Activated naive CD4-positive, alpha-beta T cell treated with anti-CD3 and anti-CD28 coated beads for 36 hours (primary cell): ENCODE measurements around the gene ENKD1. TPM values are rescaled to one million over a fixed set of nuclear protein-coding genes. Genes with fewer than 3 reads are reported as not detected.

Experiments
- CTCF ChIA-PET: fragments of 350-600 bp; sonication (Branson Sonifier 250); formaldehyde crosslinking; loops from one replicate; lab custom pipeline; 2021; ENCODE audit warnings: antibody characterized with exemption; lab: Charles Lee
- DNase-seq: peaks from one replicate; pipeline ENCODE4 v3.0.0-alpha.2; 2020
- H3K27ac Mint-ChIP-seq: one replicate; pipeline ENCODE4 v1.8.0; 2021; ENCODE audit warnings: mild to moderate bottlenecking, mixed read lengths
- H3K27me3 Mint-ChIP-seq: one replicate; pipeline ENCODE4 v1.8.0; 2021; ENCODE audit warnings: low read depth, mixed read lengths
- H3K36me3 Mint-ChIP-seq: one replicate; pipeline ENCODE4 v1.8.0; 2021; ENCODE audit warnings: low read depth, mixed read lengths
- H3K4me1 Mint-ChIP-seq: one replicate; pipeline ENCODE4 v1.8.0; 2021; ENCODE audit warnings: low read depth, mixed read lengths
- H3K4me3 Mint-ChIP-seq: one replicate; pipeline ENCODE4 v1.8.0; 2021; ENCODE audit warnings: mild to moderate bottlenecking, moderate library complexity, mixed read lengths
- H3K9me3 Mint-ChIP-seq: one replicate; pipeline ENCODE4 v1.8.0; 2021; ENCODE audit warnings: mixed read lengths
- intact Hi-C: fragments of 100-400 bp; cut with micrococcal nuclease; formaldehyde crosslinking; loops from one replicate; pipeline ENCODE4 v1.15.1; 2023
- total RNA-seq, 2 experiments: library from RNA; stranded (reverse); gene quantifications; one replicate each; pipeline ENCODE4 v1.2.3, GENCODE V29; 2021

Gene ENKD1
- total RNA-seq, 2 experiments from 2014 or later, result 6.7 to 7.3 TPM

DNA sequence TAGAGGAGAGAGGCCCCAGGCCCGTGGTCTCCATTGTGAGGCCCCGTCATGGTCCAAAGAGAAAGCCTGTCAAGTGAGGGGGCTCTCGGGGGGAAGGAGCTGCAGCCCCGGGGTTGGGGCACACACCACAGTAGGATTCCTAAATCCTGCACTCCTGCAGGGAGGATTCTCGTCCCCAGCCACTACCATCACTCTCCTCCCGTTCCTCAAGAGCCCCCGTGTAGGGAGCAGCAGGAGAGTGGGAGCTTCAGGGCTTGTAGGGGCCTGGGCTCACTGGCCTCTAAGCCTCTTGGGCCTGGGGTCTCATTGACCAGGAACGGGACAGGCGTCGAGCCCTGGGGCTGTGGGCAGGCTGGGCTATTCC is 885 bp upstream of the ENKD1 start:
- no peak for DNase-seq
- intact Hi-C loops, result no loop called here

DNA sequence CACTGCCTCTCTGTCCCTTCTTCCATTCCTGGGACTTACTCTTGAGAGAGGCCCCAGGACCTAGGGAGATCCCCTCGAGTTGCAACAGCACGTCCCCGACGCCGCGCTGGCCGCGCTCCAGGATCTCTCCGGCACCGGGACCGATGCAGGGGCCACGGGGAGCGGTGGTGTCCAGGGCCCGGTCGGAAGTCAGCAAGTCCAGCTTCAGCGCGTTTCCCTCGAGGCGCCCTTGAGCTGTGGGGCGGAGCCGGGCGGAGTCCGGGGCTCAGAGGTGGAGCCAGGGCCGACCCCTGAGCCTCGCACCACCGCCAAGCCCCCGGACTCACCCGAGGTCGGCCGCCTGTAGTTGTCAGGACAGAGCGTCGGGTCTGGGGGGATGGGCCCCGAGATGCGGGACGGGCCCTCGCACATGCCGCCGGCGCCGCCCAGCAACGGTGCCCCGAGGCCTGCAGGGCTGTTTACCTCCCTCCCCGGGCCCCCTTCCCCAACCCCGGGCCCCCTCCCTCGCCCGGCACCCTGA is 458 bp downstream of the ENKD1 start:
- H3K27ac Mint-ChIP-seq, result no peak overlapping the region
- no peak for DNase-seq
- intact Hi-C loops, result loop anchor here (1.0 kb wide), 1 partner anchor 140 kb away; the partner anchor contains the start of genes RANBP10 and TSNAXIP1
- CTCF ChIA-PET, result interaction anchor here (0.6 to 13.5 kb wide), 8 partner anchors 10 to 297 kb away, joined by 3 to 131 read pairs (median 5); partner anchors contain the start of gene CTCF
- peaks cover 1% of the 10 kb centered on the region for H3K36me3 Mint-ChIP-seq
- peaks cover 22% of the 10 kb centered on the region for H3K4me1 Mint-ChIP-seq
- peak overlapping the region; percentile 75 for H3K4me3 Mint-ChIP-seq
- no peaks in the 10 kb centered on the region for H3K9me3 Mint-ChIP-seq
- no peaks in the 10 kb centered on the region for H3K27me3 Mint-ChIP-seq

More for the DNA sequence above, 885 bp upstream of the ENKD1 start:
- CTCF ChIA-PET, result interaction anchor here (0.6 to 13.5 kb wide), 18 partner anchors 9 to 217 kb away, joined by 3 to 131 read pairs (median 4); partner anchors contain the start of genes CARMIL2, CTCF and RANBP10
- Mint-ChIP-seq H3K27me3 (no peaks in the 10 kb centered on the region), H3K4me1 (peaks cover 17% of the 10 kb centered on the region), H3K4me3 (peak overlapping the region; percentile 90), H3K36me3 (peaks cover 1% of the 10 kb centered on the region), H3K27ac (no peak overlapping the region), H3K9me3 (no peaks in the 10 kb centered on the region)

DNA sequence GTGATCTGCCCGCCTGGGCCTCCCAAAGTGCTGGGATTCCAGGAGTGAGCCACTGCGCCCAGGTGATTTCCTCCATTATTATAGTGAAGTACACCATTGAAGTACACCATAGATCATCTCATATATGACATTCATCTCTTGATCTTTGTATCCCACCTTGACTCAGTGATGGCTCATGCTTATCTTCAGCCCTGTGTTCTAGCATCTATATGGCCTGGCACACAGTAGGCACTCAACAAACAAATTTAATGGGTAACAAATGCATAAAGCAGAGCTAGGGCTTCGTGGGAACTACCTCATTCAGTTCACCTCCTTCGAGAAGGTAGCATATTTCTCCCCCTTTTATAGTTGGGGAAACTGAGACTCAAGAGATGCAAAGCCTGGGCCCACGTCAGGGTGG is 952 bp downstream of the ENKD1 start:
- Mint-ChIP-seq H3K4me3 (peak overlapping the region; percentile 75), H3K9me3 (no peaks in the 10 kb centered on the region), H3K36me3 (peaks cover 1% of the 10 kb centered on the region), H3K27me3 (no peaks in the 10 kb centered on the region), H3K27ac (no peak overlapping the region), H3K4me1 (peaks cover 23% of the 10 kb centered on the region)
- DNase-seq, result no peak
- intact Hi-C loops, result no loop called here
- CTCF ChIA-PET, result interaction anchor here (0.6 to 13.5 kb wide), 6 partner anchors 11 to 297 kb away, joined by 3 to 131 read pairs (median 5); no protein-coding TSS in a partner anchor

DNA sequence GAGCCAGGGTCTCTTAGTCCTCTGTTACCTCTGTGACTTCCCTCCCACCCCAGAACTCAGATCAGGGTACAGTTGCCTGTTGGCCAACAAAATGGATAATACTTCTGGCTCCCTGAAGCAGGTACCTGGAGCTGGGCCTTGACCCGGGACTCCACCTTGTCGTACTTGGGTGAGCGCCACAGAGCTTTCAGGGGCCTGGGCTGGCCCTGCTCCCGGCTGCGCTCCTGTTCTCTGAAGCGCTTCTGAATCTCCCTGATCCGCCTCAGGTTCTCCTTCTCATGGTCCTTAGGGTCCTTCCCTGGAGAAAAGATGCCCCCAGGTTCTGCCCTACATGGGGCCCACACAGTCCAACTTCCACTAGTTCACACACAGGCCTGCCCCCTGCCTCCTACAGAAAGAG is 1.7 kb downstream of the ENKD1 start:
- intact Hi-C loops, result no loop called here
- peaks cover 1% of the 10 kb centered on the region for H3K36me3 Mint-ChIP-seq
- CTCF ChIA-PET, result interaction anchor here (0.8 to 13.5 kb wide), 3 partner anchors 9 to 144 kb away, joined by 3 to 131 read pairs (median 3); no protein-coding TSS in a partner anchor
- no peak for DNase-seq
- H3K4me1 Mint-ChIP-seq, result peaks cover 23% of the 10 kb centered on the region
- no peaks in the 10 kb centered on the region for H3K27me3 Mint-ChIP-seq
- H3K4me3 Mint-ChIP-seq, result no peak overlapping the region
- no peaks in the 10 kb centered on the region for H3K9me3 Mint-ChIP-seq
- no peak overlapping the region for H3K27ac Mint-ChIP-seq

DNA sequence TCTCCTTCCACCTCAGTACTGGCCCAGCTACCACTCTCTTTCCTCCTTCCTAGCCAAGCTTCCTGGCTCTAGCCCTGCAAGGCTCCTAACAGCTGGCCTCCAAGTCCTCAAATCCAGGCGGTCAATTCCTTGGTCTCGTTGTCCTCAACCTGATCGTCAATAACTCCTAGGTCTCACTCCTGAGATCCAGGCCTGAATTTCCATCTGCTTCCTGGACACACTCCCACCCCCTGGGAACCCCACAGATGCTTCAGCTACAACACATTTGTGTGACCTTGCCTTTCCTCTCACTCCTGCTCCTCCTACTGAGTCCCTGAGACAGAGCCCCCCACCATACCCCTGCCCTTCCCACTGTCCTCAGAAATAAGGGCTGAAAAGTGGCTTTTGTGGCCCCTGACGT is 2.3 kb downstream of the ENKD1 start:
- intact Hi-C loops, result no loop called here
- DNase-seq, result no peak
- H3K4me3 Mint-ChIP-seq, result no peak overlapping the region
- CTCF ChIA-PET, result interaction anchor here (0.7 to 13.5 kb wide), 5 partner anchors 10 to 271 kb away, joined by 3 to 131 read pairs (median 4); no protein-coding TSS in a partner anchor
- H3K4me1 Mint-ChIP-seq, result peaks cover 24% of the 10 kb centered on the region
- H3K27me3 Mint-ChIP-seq, result no peaks in the 10 kb centered on the region
- H3K9me3 Mint-ChIP-seq, result no peaks in the 10 kb centered on the region
- peaks cover 1% of the 10 kb centered on the region for H3K36me3 Mint-ChIP-seq
- no peak overlapping the region for H3K27ac Mint-ChIP-seq

DNA sequence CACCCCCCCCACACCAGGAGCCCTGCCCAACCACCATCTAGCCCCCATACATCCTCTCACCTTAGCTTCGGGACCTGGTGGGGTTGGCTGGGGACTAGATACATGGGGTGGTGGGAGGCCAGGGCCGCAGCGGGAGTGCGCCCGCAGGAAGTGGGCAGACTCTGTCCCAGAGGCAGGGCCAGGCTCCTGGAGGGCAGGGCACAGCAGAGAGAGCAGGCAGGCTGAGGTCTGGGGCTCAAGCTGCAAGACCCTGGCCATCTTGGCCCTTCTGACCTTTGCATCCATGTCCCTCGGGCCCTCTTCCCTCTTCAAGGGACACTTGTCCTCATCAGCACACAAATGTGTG is 2.7 kb downstream of the ENKD1 start:
- Mint-ChIP-seq H3K36me3 (peaks cover 1% of the 10 kb centered on the region), H3K27ac (no peak overlapping the region), H3K27me3 (no peaks in the 10 kb centered on the region), H3K9me3 (no peaks in the 10 kb centered on the region), H3K4me1 (peaks cover 28% of the 10 kb centered on the region), H3K4me3 (no peak overlapping the region)
- CTCF ChIA-PET, result interaction anchor here (0.7 to 13.5 kb wide), 6 partner anchors 8 to 272 kb away, joined by 3 to 131 read pairs (median 5); no protein-coding TSS in a partner anchor
- intact Hi-C loops, result no loop called here
- DNase-seq, result no peak

DNA sequence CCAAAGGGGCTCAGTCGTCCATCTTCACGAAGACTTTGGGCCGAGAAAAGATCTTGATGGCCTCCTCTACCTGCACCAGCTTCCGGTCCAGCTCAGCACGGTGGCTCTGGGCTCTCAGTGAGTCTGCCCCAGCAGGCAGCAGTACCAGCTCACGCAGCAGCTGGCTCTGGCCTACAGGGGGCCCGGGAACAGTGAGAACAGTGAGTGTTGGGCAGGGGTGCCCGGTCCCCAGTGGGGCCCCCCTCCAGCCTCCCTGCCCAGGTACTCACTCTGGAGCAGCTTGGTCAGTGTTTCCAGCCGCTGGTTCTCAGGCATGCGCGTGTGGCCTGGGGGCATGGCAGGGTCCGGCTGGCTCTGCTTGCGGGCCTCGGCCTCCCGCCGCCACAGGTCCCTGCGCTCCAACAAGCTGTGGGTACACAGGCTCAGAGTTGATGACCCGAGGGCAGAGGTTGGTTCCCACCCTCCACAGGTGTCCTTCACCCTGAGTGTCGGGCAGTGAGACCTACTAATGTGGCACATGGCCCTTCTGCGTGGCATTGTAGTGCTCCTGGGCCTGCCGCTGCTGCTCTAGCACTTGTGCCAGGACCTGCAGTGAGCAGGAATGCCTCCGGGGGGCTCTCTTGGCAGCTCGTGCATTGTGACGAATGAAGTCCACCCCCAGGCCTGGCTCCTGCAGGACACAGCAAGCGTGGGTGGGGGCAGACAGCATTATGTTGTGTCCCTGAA is 3.2 kb downstream of the ENKD1 start:
- peak; percentile 56 for DNase-seq
- intact Hi-C loops, result no loop called here
- H3K27me3 Mint-ChIP-seq, result no peaks in the 10 kb centered on the region
- no peaks in the 10 kb centered on the region for H3K9me3 Mint-ChIP-seq
- H3K4me3 Mint-ChIP-seq, result no peak overlapping the region
- H3K36me3 Mint-ChIP-seq, result peaks cover 1% of the 10 kb centered on the region
- peaks cover 31% of the 10 kb centered on the region for H3K4me1 Mint-ChIP-seq
- CTCF ChIA-PET, result interaction anchor here (0.5 to 13.5 kb wide), 9 partner anchors 9 to 272 kb away, joined by 3 to 131 read pairs (median 4); no protein-coding TSS in a partner anchor
- no peak overlapping the region for H3K27ac Mint-ChIP-seq

DNA sequence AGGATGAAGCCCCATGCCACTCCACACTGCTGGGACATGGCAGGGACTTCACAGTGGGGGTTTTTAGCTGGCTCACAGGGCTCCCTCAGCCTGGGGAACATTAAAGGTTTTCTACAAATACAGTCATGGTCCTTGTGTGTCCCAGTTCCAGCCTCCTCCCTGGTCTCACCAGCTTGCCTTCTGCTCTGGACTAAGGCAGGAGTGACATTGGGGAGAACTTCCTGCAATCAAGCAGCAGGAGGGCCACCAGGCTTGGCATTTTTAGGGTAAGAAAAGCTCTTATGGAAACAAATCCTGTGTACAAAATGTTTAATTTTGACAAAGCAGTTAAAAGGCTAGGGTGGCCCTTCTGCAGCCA is 3.9 kb downstream of the ENKD1 start:
- Mint-ChIP-seq H3K36me3 (peaks cover 5% of the 10 kb centered on the region), H3K4me3 (no peak overlapping the region), H3K27me3 (no peaks in the 10 kb centered on the region), H3K9me3 (no peaks in the 10 kb centered on the region), H3K27ac (no peak overlapping the region), H3K4me1 (peaks cover 32% of the 10 kb centered on the region)
- intact Hi-C loops, result no loop called here
- no peak for DNase-seq
- CTCF ChIA-PET, result interaction anchor here (0.5 to 13.5 kb wide), 7 partner anchors 18 to 146 kb away, joined by 3 to 131 read pairs (median 3); no protein-coding TSS in a partner anchor

DNA sequence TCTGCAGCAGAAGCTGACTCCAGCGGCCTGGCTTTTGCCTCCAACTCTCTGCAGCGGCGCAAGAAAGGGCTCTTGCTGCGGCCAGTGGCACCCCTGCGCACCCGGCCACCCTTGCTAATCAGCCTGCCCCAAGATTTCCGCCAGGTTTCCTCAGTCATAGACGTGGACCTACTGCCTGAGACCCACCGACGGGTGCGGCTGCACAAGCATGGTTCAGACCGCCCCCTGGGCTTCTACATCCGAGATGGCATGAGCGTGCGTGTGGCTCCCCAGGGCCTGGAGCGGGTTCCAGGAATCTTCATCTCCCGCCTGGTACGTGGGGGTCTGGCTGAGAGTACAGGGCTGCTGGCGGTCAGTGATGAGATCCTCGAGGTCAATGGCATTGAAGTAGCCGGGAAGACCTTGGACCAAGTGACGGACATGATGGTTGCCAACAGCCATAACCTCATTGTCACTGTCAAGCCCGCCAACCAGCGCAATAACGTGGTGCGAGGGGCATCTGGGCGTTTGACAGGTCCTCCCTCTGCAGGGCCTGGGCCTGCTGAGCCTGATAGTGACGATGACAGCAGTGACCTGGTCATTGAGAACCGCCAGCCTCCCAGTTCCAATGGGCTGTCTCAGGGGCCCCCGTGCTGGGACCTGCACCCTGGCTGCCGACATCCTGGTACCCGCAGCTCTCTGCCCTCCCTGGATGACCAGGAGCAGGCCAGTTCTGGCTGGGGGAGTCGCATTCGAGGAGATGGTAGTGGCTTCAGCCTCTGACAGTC is 4.5 kb downstream of the ENKD1 start:
- peaks cover 5% of the 10 kb centered on the region for H3K36me3 Mint-ChIP-seq
- peak overlapping the region; percentile 90 for H3K4me3 Mint-ChIP-seq
- CTCF ChIA-PET, result interaction anchor here (0.6 to 13.5 kb wide), 4 partner anchors 18 to 146 kb away, joined by 3 to 131 read pairs (median 3); no protein-coding TSS in a partner anchor
- H3K27ac Mint-ChIP-seq, result no peak overlapping the region
- peaks cover 26% of the 10 kb centered on the region for H3K4me1 Mint-ChIP-seq
- no peaks in the 10 kb centered on the region for H3K9me3 Mint-ChIP-seq
- no peak for DNase-seq
- no peaks in the 10 kb centered on the region for H3K27me3 Mint-ChIP-seq
- intact Hi-C loops, result loop anchor here (2.0 kb wide), 5 partner anchors 57 to 435 kb away; partner anchors contain the start of genes GFOD2, PSKH1, RANBP10 and TMEM208

DNA sequence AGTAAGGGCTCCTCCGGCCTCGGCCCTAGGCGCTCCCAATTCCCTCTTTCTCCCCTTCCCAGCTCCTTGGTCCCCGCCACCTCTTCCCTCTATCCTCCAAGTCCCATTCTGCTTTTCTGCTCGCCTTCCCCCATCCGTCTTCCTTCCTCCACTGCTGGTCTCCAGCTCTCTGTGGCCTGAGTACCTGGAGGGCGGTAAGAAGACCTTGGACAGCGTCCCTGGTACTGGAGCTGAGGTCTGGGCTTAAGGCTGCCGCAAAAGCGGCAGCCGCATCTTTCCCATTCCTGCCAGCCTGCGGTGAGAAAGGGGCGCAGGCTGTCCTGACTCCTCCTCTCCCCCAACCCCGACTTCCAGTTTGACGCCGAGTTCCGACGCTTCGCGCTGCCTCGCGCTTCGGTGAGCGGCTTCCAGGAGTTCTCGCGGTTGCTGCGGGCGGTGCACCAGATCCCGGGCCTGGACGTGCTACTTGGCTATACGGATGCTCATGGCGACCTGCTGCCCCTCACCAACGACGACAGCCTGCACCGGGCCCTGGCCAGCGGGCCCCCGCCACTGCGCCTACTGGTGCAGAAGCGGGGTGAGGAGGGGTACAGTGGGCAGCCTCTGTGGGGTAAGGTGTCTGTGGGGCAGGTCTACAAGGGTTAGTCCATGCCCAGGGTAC is 5.3 kb downstream of the ENKD1 start:
- intact Hi-C loops, result loop anchor here (2.0 kb wide), 5 partner anchors 58 to 434 kb away; partner anchors contain the start of genes GFOD2, PSKH1, RANBP10 and TMEM208
- Mint-ChIP-seq H3K4me1 (peaks cover 25% of the 10 kb centered on the region), H3K27ac (peak overlapping the region; percentile 53), H3K27me3 (no peaks in the 10 kb centered on the region), H3K36me3 (peaks cover 5% of the 10 kb centered on the region), H3K4me3 (peak overlapping the region; percentile 90), H3K9me3 (no peaks in the 10 kb centered on the region)
- peak; percentile 39 for DNase-seq
- CTCF ChIA-PET, result interaction anchor here (1.1 to 13.5 kb wide), 4 partner anchors 8 to 140 kb away, joined by 3 to 131 read pairs (median 22); partner anchors contain the start of gene CARMIL2

DNA sequence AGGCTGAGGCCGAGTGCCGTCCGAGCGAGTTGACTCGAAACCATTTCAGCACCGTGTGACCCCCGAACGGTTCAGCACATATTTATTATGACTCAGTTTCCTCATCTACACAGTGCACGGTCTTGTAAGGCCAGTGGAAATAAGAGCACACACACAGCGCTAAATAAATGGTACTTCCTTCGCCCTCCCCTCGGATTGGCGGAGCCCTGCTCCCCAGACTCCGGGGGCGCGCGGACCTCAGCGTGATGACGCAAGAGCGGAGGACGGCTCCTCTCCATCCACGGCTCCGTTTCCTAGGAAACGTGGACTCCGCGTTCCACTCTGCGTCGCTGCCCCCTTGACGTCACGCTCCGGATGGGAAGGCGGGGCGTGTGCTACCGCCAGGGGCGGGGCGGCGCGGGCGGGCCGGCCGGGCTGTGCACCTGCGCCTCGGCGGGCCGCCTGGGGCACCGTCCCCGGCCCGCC is 6.0 kb downstream of the ENKD1 start, which contains the start of gene PARD6A:
Gene PARD6A, plus strand, starts transcription at position 397 of the 465 bp plus-strand sequence. CDS start 79 bp downstream, outside the sequence.
- DNase-seq, result peak; percentile 97
- Mint-ChIP-seq H3K4me1 (peaks cover 21% of the 10 kb centered on the region), H3K9me3 (no peaks in the 10 kb centered on the region), H3K27me3 (no peaks in the 10 kb centered on the region), H3K27ac (peak within 1 kb of the TSS; percentile 92), H3K36me3 (peaks cover 9% of the 10 kb centered on the region), H3K4me3 (peak within 1 kb of the TSS; percentile 90)
- intact Hi-C loops, result loop anchor here (1.0 to 2.0 kb wide), 12 partner anchors 8 to 434 kb away; partner anchors contain the start of genes ATP6V0D1, CARMIL2, CTCF and GFOD2
- CTCF ChIA-PET, result interaction anchor here (1.0 to 13.5 kb wide), 6 partner anchors 9 to 139 kb away, joined by 3 to 131 read pairs (median 14); partner anchors contain the start of genes CARMIL2 and CTCF
